ENCODE data around the gene DDX52. TPM values are rescaled to one million over a fixed set of nuclear protein-coding genes. Genes with fewer than 3 reads are reported as not detected.

Gene DDX52
- total and polyA plus RNA-seq, 2 of the 8 experiments (the other 6 are each of a cell fraction or from before 2014, with no cell fraction given) = 10.0 to 45.9 TPM

- peak overlapping the region; percentile 74; the same call in 1 of the 2 replicates for H3K27ac ChIP-seq (ENCODE audit: low read depth, low read length)
- H3K4ac ChIP-seq (replicated peaks; ENCODE audit: insufficient read length, low read depth, low read length) = no peak overlapping the region
- no peaks in the 10 kb centered on the region for H4K20me1 ChIP-seq (replicated peaks in 1 of 2; ENCODE audit: control insufficient read depth in 1 of 2, insufficient read depth in 2 of 2, low read length in 2 of 2)
- CTCF ChIA-PET (ENCODE audit: partially characterized antibody) = interaction anchor here (0.6 to 3.2 kb wide), 5 partner anchors 28 to 206 kb away, joined by 3 to 9 read pairs (median 3); no protein-coding TSS in a partner anchor
- H3K9ac ChIP-seq (replicated peaks in 1 of 4; ENCODE audit: extremely low read depth in 1 of 4, low read depth in 3 of 4, low read length in 3 of 4) = peak overlapping the region; percentile 13 to 86 (median 66)
- 7% methylated on average over 22 of the region's 26 CpGs; no CpG with 5 or more reads in 1 of the 2 experiments for WGBS, 2 experiments (ENCODE audit: extremely low coverage in 1 of 2, insufficient coverage in 1 of 2, insufficient read length in 1 of 2, insufficient replicate concordance in 2 of 2, low coverage in 1 of 2, low lambda C conversion rate in 2 of 2, missing lambda C conversion rate in 1 of 2)
- H4K8ac ChIP-seq (ENCODE audit: extremely low read depth, insufficient read depth, low read length) = peak overlapping the region; percentile 81; the same call in 1 of the 2 replicates
- no peaks in the 10 kb centered on the region for H3K27me3 ChIP-seq (replicated peaks in 1 of 4; ENCODE audit: control insufficient read depth in 3 of 4, extremely low read depth in 1 of 4, insufficient read depth in 3 of 4, low read length in 3 of 4)
- H3K4me2 ChIP-seq (ENCODE audit: insufficient read depth in 1 of 2, low read depth in 2 of 2, low read length in 2 of 2) = peak overlapping the region; percentile 62 to 72
- no peak overlapping the region for H2BK12ac ChIP-seq (ENCODE audit: low read depth, low read length)
- H3K56ac ChIP-seq (replicated peaks; ENCODE audit: insufficient read length, low read depth, low read length) = peak overlapping the region; percentile 52
- peak overlapping the region; percentile 83 for H4K5ac ChIP-seq (ENCODE audit: insufficient read length, low read depth, low read length)
- no peaks in the 10 kb centered on the region for H3K9me3 ChIP-seq (ENCODE audit: insufficient read depth in 2 of 2, low read depth in 1 of 2, low read length in 1 of 2)
- no peak overlapping the region for H4K91ac ChIP-seq (replicated peaks; ENCODE audit: insufficient read length, low read length)
- H3K36me3 ChIP-seq (ENCODE audit: control insufficient read depth in 2 of 4, insufficient read depth in 4 of 4, low read length in 3 of 4) = peaks cover 0 to 12% (median 0%) of the 10 kb centered on the region in 4 experiments; a peak in 5 of 8 replicates
- H2AFZ ChIP-seq (ENCODE audit: low read length) = no peak overlapping the region; the same call in 1 of the 2 replicates
- H3K18ac ChIP-seq (ENCODE audit: extremely low read depth, low read length) = peak overlapping the region; percentile 53
- no peak overlapping the region for H2AK5ac ChIP-seq (ENCODE audit: low read depth, low read length)
- peak overlapping the region; percentile 8; the same call in 1 of the 2 replicates for H2BK5ac ChIP-seq (ENCODE audit: low read depth, low read length)
- H3K14ac ChIP-seq (ENCODE audit: insufficient read length) = no peak overlapping the region
- TF ChIP-seq CREB1 (IDR thresholded peaks at IDR 0.05) = no peak
- TF ChIP-seq CHD1 (IDR thresholded peaks at IDR 0.05; ENCODE audit: low read depth, low read length) = no peak
- TF ChIP-seq SIX5 (IDR thresholded peaks at IDR 0.05; ENCODE audit: low read depth, low read length) = no peak
- no peak for TF ChIP-seq SP2 (IDR thresholded peaks at IDR 0.05; ENCODE audit: low read length)
- TF ChIP-seq GTF2F1 (IDR thresholded peaks at IDR 0.05; ENCODE audit: borderline replicate concordance, low read depth, low read length) = no peak
- no peak for TF ChIP-seq CHD2 (IDR thresholded peaks at IDR 0.05; ENCODE audit: low read length)
- peak overlapping the region; percentile 63 to 93 (median 79) for H3K4me3 ChIP-seq (ENCODE audit: extremely low read depth in 1 of 4, insufficient read depth in 2 of 4, low read depth in 3 of 4, low read length in 4 of 4)
- H3K23me2 ChIP-seq (ENCODE audit: low read depth, low read length) = no peaks in the 10 kb centered on the region
- no peak overlapping the region for H2BK15ac ChIP-seq (ENCODE audit: low read length)
- DNase-seq (ENCODE audit: low read depth in 1 of 2, low spot score in 2 of 2) (peak in 1 of 2 experiments; percentile 27), FAIRE-seq (no peak)
- H2BK120ac ChIP-seq (replicated peaks; ENCODE audit: low read depth, low read length) = no peak overlapping the region
- POLR2A ChIA-PET (ENCODE audit: partially characterized antibody) = interaction anchor here (0.6 to 3.1 kb wide), 26 partner anchors 9 to 1778 kb away, joined by 3 to 15 read pairs (median 4); partner anchors contain the start of genes DDX52 and MRM1
- H3K4me1 ChIP-seq (replicated peaks in 1 of 4; ENCODE audit: control insufficient read depth in 3 of 4, insufficient read depth in 4 of 4, low read length in 3 of 4) = peaks cover 0 to 5% (median 3%) of the 10 kb centered on the region in 4 experiments; a peak in 3 of 7 replicates
- H2BK20ac ChIP-seq (ENCODE audit: low read length) = no peak overlapping the region
- no peak overlapping the region for H3K23ac ChIP-seq (ENCODE audit: insufficient read length)
- no peaks in the 10 kb centered on the region for H3K79me1 ChIP-seq (ENCODE audit: low read depth, low read length)
- peaks cover 4 to 12% of the 10 kb centered on the region in 2 experiments; a peak in 2 of 4 replicates for H3K79me2 ChIP-seq (ENCODE audit: control insufficient read depth in 1 of 2, insufficient read depth in 2 of 2, low read length in 2 of 2)
Measured at GRCh38 chr17:37608351-37609169, 34.7 kb downstream of the DDX52 start.

Measured in H1 (cell line).